ENCODE data around the gene GMPPA.

GMPPA gene

DNA sequence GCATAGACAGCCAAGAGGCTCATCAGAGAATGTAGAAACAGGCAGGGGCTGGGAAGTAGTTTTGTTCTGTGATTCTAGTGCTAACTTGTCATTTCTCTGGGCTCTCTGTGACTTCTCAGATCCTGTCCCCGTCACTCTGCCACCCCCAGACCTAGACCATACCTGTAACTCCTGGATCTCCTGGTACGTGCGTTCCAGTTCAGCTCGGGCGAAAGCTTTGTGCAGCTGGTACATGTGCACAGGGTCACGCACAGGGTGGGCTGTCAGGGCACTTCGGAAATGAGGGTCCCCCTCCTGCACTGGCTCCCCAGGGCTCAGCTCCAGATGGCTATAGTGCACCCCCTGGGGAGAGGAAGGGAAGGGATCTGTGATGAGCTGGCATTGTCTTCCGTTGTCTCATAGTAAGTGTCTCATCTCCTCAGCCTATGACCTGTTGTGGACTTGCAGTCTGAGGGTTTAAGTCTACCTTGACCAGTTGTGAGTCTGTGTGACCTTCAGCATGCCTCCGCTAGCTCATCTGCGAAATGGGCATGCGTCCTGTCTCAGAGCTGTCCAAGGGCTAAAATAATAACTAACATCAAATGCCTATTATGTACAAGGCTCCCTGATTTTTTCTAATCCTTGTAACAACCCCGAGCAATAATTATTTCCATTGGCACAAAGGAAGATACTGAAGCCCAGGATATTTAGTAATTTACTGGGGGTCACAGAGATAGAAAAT is 42.3 kb downstream of the GMPPA start:
- TF ChIP-seq, protein P1, sequence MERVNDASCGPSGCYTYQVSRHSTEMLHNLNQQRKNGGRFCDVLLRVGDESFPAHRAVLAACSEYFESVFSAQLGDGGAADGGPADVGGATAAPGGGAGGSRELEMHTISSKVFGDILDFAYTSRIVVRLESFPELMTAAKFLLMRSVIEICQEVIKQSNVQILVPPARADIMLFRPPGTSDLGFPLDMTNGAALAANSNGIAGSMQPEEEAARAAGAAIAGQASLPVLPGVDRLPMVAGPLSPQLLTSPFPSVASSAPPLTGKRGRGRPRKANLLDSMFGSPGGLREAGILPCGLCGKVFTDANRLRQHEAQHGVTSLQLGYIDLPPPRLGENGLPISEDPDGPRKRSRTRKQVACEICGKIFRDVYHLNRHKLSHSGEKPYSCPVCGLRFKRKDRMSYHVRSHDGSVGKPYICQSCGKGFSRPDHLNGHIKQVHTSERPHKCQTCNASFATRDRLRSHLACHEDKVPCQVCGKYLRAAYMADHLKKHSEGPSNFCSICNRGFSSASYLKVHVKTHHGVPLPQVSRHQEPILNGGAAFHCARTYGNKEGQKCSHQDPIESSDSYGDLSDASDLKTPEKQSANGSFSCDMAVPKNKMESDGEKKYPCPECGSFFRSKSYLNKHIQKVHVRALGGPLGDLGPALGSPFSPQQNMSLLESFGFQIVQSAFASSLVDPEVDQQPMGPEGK (CRISPR knock-in tag; IDR thresholded peaks at IDR 0.05; ENCODE audit: borderline replicate concordance): no peak

DNA sequence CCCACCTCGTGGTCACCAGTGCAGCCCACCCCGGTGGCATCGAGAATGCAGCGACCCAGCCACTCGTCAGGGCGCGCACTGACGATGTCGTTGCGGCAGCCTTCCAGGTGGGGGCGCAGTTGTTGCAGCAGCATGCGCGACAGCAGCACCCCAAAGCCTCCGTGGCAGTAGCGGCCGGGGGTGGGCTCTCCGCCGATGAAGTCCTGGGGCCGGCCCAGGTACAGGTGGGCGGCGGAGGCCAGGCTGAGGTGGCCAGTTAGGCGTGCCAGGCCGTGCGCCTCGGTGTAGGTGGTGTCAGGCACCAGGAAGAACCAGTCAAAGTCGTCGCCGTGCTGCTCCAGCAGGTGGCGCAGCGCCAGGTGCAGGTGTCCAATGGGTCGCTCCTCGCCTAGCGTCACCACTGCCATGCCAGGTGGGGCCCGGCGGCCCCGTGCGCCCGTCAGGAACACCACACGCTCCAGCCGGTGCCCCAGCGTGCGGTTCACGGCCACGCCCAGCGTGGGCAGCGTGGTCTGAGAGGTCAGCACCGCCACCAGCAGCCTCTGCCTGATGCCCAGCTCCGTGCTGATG is 43.0 kb downstream of the GMPPA start:
- peak; percentile 43 for ATAC-seq

More for the DNA sequence above, 42.3 kb downstream of the GMPPA start:
- no peak for ATAC-seq

DNA sequence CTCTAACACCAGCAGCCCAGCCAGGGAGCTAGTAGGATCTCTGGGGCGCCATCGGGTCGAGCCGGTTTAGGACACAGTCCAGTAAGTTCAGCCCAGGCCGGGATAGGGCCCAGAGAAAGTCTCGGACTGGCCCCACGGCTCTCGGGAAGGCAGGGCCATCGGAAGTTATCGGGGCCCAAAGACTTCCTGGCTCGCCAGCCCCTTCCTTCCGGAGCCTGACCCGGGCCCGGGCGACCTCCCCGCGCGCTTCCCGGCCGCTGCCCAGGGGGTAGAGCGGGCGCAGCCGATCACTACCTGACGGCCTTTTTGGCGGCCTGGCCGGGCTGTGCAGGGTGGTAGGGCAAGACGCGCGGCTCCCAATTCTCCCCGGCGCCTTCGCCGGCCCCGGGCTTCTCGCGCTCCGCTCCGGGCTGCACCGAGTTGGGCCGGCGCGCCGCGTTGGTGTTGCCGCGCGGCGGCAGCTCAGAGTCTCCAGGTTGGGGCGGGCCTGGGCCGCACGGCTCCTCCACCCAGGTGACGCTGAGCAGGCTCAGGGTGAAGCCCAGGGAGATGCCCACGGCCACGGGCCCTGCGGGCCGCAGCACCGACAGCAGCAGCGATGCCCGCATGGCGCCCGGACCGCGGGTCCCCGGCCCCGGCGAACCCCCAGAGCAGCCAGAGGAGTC is 44.4 kb downstream of the GMPPA start:
- no peak for TF ChIP-seq ZNF8 (CRISPR knock-in tag; IDR thresholded peaks at IDR 0.05)
- no peak for TF ChIP-seq OSR1 (CRISPR knock-in tag; IDR thresholded peaks at IDR 0.05)
- TF ChIP-seq GLIS3 (CRISPR knock-in tag; IDR thresholded peaks at IDR 0.05): no peak
- TF ChIP-seq ARNTL (CRISPR knock-in tag; IDR thresholded peaks at IDR 0.05; ENCODE audit: borderline replicate concordance, low read depth): no peak
- no peak for TF ChIP-seq BACH2 (CRISPR knock-in tag; IDR thresholded peaks at IDR 0.05; ENCODE audit: borderline replicate concordance)
- TF ChIP-seq SNAI2 (CRISPR knock-in tag; IDR thresholded peaks at IDR 0.05): no peak
- no peak for TF ChIP-seq ZC3H10 (CRISPR knock-in tag; IDR thresholded peaks at IDR 0.05)
- no peak for TF ChIP-seq CSDC2 (CRISPR knock-in tag; IDR thresholded peaks at IDR 0.05)
- TF ChIP-seq, protein P2, sequence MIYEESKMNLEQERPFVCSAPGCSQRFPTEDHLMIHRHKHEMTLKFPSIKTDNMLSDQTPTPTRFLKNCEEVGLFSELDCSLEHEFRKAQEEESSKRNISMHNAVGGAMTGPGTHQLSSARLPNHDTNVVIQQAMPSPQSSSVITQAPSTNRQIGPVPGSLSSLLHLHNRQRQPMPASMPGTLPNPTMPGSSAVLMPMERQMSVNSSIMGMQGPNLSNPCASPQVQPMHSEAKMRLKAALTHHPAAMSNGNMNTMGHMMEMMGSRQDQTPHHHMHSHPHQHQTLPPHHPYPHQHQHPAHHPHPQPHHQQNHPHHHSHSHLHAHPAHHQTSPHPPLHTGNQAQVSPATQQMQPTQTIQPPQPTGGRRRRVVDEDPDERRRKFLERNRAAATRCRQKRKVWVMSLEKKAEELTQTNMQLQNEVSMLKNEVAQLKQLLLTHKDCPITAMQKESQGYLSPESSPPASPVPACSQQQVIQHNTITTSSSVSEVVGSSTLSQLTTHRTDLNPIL (CRISPR knock-in tag; IDR thresholded peaks at IDR 0.05; ENCODE audit: low read depth): no peak
- TF ChIP-seq, protein P1 (CRISPR knock-in tag; IDR thresholded peaks at IDR 0.05; ENCODE audit: borderline replicate concordance): no peak
- TF ChIP-seq TOX (CRISPR knock-in tag; IDR thresholded peaks at IDR 0.05; ENCODE audit: borderline replicate concordance): no peak
- no peak for TF ChIP-seq ISL1 (CRISPR knock-in tag; IDR thresholded peaks at IDR 0.05)
- TF ChIP-seq, protein P3, sequence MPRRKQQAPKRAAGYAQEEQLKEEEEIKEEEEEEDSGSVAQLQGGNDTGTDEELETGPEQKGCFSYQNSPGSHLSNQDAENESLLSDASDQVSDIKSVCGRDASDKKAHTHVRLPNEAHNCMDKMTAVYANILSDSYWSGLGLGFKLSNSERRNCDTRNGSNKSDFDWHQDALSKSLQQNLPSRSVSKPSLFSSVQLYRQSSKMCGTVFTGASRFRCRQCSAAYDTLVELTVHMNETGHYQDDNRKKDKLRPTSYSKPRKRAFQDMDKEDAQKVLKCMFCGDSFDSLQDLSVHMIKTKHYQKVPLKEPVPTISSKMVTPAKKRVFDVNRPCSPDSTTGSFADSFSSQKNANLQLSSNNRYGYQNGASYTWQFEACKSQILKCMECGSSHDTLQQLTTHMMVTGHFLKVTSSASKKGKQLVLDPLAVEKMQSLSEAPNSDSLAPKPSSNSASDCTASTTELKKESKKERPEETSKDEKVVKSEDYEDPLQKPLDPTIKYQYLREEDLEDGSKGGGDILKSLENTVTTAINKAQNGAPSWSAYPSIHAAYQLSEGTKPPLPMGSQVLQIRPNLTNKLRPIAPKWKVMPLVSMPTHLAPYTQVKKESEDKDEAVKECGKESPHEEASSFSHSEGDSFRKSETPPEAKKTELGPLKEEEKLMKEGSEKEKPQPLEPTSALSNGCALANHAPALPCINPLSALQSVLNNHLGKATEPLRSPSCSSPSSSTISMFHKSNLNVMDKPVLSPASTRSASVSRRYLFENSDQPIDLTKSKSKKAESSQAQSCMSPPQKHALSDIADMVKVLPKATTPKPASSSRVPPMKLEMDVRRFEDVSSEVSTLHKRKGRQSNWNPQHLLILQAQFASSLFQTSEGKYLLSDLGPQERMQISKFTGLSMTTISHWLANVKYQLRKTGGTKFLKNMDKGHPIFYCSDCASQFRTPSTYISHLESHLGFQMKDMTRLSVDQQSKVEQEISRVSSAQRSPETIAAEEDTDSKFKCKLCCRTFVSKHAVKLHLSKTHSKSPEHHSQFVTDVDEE (CRISPR knock-in tag; IDR thresholded peaks at IDR 0.05): no peak
- TF ChIP-seq RARB (CRISPR knock-in tag; IDR thresholded peaks at IDR 0.05): no peak
- no peak for TF ChIP-seq ESRRG (CRISPR knock-in tag; IDR thresholded peaks at IDR 0.05)
- TF ChIP-seq ZFP30 (CRISPR knock-in tag; IDR thresholded peaks at IDR 0.05): no peak
- no peak for TF ChIP-seq ZFP3 (CRISPR knock-in tag; IDR thresholded peaks at IDR 0.05)
- TF ChIP-seq, protein P4, sequence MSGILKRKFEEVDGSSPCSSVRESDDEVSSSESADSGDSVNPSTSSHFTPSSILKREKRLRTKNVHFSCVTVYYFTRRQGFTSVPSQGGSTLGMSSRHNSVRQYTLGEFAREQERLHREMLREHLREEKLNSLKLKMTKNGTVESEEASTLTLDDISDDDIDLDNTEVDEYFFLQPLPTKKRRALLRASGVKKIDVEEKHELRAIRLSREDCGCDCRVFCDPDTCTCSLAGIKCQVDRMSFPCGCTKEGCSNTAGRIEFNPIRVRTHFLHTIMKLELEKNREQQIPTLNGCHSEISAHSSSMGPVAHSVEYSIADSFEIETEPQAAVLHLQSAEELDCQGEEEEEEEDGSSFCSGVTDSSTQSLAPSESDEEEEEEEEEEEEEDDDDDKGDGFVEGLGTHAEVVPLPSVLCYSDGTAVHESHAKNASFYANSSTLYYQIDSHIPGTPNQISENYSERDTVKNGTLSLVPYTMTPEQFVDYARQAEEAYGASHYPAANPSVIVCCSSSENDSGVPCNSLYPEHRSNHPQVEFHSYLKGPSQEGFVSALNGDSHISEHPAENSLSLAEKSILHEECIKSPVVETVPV (CRISPR knock-in tag; IDR thresholded peaks at IDR 0.05): no peak
- peak; percentile 59 for ATAC-seq

More for the DNA sequence above, 43.0 kb downstream of the GMPPA start:
- no peak for TF ChIP-seq RARB (CRISPR knock-in tag; IDR thresholded peaks at IDR 0.05)
- TF ChIP-seq ARNTL (CRISPR knock-in tag; IDR thresholded peaks at IDR 0.05; ENCODE audit: borderline replicate concordance, low read depth): no peak
- TF ChIP-seq ZNF565 (CRISPR knock-in tag; conservative IDR thresholded peaks at IDR 0.05; ENCODE audit: low read depth): no peak
- no peak for TF ChIP-seq ESRRG (CRISPR knock-in tag; IDR thresholded peaks at IDR 0.05)
- TF ChIP-seq, protein P3 (CRISPR knock-in tag; IDR thresholded peaks at IDR 0.05): no peak
- no peak for TF ChIP-seq TCF4 (CRISPR knock-in tag; IDR thresholded peaks at IDR 0.05; ENCODE audit: borderline replicate concordance)
